Smooth muscle cell (in vitro differentiated cells): ENCODE results near the gene AMPD1. TPM values are rescaled to one million over a fixed set of nuclear protein-coding genes. Genes with fewer than 3 reads are reported as not detected.

Experiments
- DNase-seq: peaks from one replicate; lab custom pipeline; 2025; ENCODE audit not compliant: unreplicated experiment; lab: John Stamatoyannopoulos, UW
- H2AFZ ChIP-seq: fragments of 200-600 bp; sonication (generic); 2 replicates; pipeline ENCODE4 v1.6.0; 2016; ENCODE audit warnings: antibody characterized with exemption, low read depth, mild to moderate bottlenecking
- H3F3A ChIP-seq: fragments of 200-600 bp; sonication (generic); 2 replicates; pipeline ENCODE4 v1.6.0; 2017; ENCODE audit warnings: antibody characterized with exemption, low read depth
- H3K27ac ChIP-seq: fragments of 200-600 bp; sonication (generic); 2 replicates; pipeline ENCODE4 v1.5.1; 2016; ENCODE audit warnings: low read depth, mild to moderate bottlenecking
- H3K27me3 ChIP-seq: fragments of 200-600 bp; sonication (generic); 2 replicates; pipeline ENCODE4 v1.6.1; 2016; ENCODE audit warnings: low read depth, mild to moderate bottlenecking
- H3K36me3 ChIP-seq: fragments of 200-600 bp; sonication (generic); 2 replicates; pipeline ENCODE4 v1.5.1; 2016; ENCODE audit warnings: low read depth
- H3K4me1 ChIP-seq: fragments of 200-600 bp; sonication (generic); 2 replicates; pipeline ENCODE4 v1.5.1; 2016; ENCODE audit warnings: low read depth
- H3K4me2 ChIP-seq: fragments of 200-600 bp; sonication (generic); 2 replicates; pipeline ENCODE4 v1.6.0; 2016; ENCODE audit warnings: mild to moderate bottlenecking
- H3K4me3 ChIP-seq: fragments of 200-600 bp; sonication (generic); 2 replicates; pipeline ENCODE4 v1.5.1; 2016; ENCODE audit warnings: mild to moderate bottlenecking
- H3K79me2 ChIP-seq: fragments of 200-600 bp; sonication (generic); 2 replicates; pipeline ENCODE4 v1.6.0; 2016; ENCODE audit warnings: low read depth, mild to moderate bottlenecking
- H3K9ac ChIP-seq: fragments of 200-600 bp; sonication (generic); 2 replicates; pipeline ENCODE4 v1.6.0; 2016; ENCODE audit warnings: low read depth
- H3K9me3 ChIP-seq: fragments of 200-600 bp; sonication (generic); replicated peaks from 2 replicates; pipeline ENCODE4 v1.5.1; 2016; ENCODE audit warnings: low read depth
- H4K20me1 ChIP-seq: fragments of 200-600 bp; sonication (generic); 2 replicates; pipeline ENCODE4 v1.6.0; 2016; ENCODE audit warnings: low read depth
- WGBS: methylation state at CpG from one replicate; pipeline ENCODE4 v1.1.7; 2016; ENCODE audit warnings: low lambda C conversion rate; 5-methylcytosine and 5-hydroxymethylcytosine counted together
- polyA plus RNA-seq: library from polyadenylated mRNA; unstranded; fragments of >200 nt; fragmentation: Nextera tagmentation; extraction: Ambion mirVana; gene quantifications from 2 replicates; pipeline ENCODE4 v1.2.1, GENCODE V29; 2016
- total RNA-seq: library from RNA; depleted of rRNA; stranded (reverse); fragments of >200 nt; gene quantifications from 2 replicates; pipeline ENCODE4 v1.2.3, GENCODE V29; 2014
- TF ChIP-seq, protein P1 (sequence below): fragments of 200-600 bp; sonication (generic); IDR thresholded peaks from 2 replicates; pipeline ENCODE4 v1.5.1; 2017; ENCODE audit warnings: borderline replicate concordance, mild to moderate bottlenecking, antibody characterized with exemption; ENCODE audit not compliant: insufficient read depth, poor library complexity, severe bottlenecking

Gene AMPD1
- total and polyA plus RNA-seq, 2 experiments from 2014 or later = not detected

DNA sequence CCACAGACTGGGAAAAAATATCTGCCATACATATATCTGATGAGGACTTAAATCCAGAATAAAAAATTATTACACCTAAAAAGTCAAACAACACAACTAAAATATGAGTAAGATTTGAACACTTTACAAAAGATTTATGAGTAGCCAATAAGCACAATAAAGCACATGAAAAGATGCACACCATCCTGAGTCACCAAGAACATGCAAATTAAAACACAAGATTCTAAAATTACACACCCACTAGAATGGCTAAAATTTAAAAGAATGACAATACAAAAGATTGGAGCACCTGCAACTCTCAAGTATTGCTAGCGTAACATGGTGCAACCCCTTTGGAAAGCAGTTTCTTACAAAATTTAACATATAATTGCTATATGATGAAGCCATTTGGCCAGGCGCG lies 56.4 kb downstream of the AMPD1 start:
- DNase-seq = no peak
- Histone ChIP-seq H3K4me3 (no peak overlapping the region), H3K27me3 (no peaks in the 10 kb centered on the region), H3K79me2 (no peaks in the 10 kb centered on the region), H3K9ac (no peak overlapping the region), H3K9me3 (no peaks in the 10 kb centered on the region), H4K20me1 (no peaks in the 10 kb centered on the region), H3K36me3 (no peaks in the 10 kb centered on the region), H3K4me1 (no peaks in the 10 kb centered on the region), H3K27ac (no peak overlapping the region), H3F3A (no peaks in the 10 kb centered on the region), H3K4me2 (no peak overlapping the region), H2AFZ (no peak overlapping the region)
- 70% methylated on average over 3 of the region's 3 CpGs for WGBS
- TF ChIP-seq, protein P1, sequence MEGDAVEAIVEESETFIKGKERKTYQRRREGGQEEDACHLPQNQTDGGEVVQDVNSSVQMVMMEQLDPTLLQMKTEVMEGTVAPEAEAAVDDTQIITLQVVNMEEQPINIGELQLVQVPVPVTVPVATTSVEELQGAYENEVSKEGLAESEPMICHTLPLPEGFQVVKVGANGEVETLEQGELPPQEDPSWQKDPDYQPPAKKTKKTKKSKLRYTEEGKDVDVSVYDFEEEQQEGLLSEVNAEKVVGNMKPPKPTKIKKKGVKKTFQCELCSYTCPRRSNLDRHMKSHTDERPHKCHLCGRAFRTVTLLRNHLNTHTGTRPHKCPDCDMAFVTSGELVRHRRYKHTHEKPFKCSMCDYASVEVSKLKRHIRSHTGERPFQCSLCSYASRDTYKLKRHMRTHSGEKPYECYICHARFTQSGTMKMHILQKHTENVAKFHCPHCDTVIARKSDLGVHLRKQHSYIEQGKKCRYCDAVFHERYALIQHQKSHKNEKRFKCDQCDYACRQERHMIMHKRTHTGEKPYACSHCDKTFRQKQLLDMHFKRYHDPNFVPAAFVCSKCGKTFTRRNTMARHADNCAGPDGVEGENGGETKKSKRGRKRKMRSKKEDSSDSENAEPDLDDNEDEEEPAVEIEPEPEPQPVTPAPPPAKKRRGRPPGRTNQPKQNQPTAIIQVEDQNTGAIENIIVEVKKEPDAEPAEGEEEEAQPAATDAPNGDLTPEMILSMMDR = no peak

DNA sequence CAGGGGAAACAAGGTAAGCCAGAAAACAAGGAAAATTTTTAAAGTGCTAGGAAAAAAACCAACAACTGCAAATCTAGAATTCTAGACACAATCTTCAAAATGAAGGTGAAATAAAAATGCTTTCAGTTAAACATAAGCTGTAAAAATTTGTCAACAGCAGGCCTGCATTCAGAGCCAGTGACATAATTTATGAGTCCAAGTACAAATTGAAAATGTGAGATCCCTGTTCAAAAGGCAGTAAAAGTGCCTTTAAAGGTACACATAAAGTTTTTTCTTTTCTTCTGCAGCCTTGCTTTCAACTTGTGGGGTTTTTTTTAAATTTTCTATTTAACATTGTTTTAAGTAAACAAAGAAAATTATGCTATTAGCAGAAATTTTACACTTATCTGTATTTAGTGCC lies 62.9 kb downstream of the AMPD1 start:
- H3K36me3 ChIP-seq = no peaks in the 10 kb centered on the region
- no peaks in the 10 kb centered on the region for H3F3A ChIP-seq
- H2AFZ ChIP-seq = no peak overlapping the region
- H3K4me3 ChIP-seq = no peak overlapping the region
- no peaks in the 10 kb centered on the region for H3K4me1 ChIP-seq
- no peaks in the 10 kb centered on the region for H3K79me2 ChIP-seq
- TF ChIP-seq, protein P1 = no peak
- H3K4me2 ChIP-seq = no peak overlapping the region
- H3K27me3 ChIP-seq = no peaks in the 10 kb centered on the region
- no peak overlapping the region for H3K9ac ChIP-seq
- no peak overlapping the region for H3K27ac ChIP-seq
- no peaks in the 10 kb centered on the region for H3K9me3 ChIP-seq
- no peak for DNase-seq
- H4K20me1 ChIP-seq = no peaks in the 10 kb centered on the region

DNA sequence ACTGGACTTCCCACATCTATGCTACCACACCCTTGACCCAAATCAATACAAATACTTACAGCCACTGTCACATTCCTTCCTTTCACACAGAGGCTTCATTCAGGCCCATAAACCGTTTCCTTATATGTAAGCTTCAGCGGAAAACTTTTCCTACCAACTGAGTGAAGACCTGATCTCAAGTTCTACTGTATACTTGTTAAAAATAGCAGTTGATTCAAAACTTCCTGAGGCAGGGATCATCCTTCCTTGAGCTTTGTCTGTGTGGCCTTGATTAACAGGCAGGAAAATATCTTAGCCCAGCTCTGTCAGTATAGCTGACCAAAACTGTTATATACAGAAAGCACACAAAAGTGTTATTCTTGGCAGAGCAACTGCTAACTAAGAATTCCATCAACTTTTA lies 68.2 kb downstream of the AMPD1 start:
- H3K36me3 ChIP-seq = no peaks in the 10 kb centered on the region
- H4K20me1 ChIP-seq = no peaks in the 10 kb centered on the region
- H3K79me2 ChIP-seq = no peaks in the 10 kb centered on the region
- no peaks in the 10 kb centered on the region for H3K27me3 ChIP-seq
- no peak overlapping the region for H3K4me2 ChIP-seq
- no peak for DNase-seq
- H3K4me1 ChIP-seq = no peaks in the 10 kb centered on the region
- no peaks in the 10 kb centered on the region for H3K9me3 ChIP-seq
- no peak overlapping the region for H3K9ac ChIP-seq
- no peak overlapping the region for H3K4me3 ChIP-seq
- H2AFZ ChIP-seq = no peak overlapping the region
- no peak overlapping the region for H3K27ac ChIP-seq
- TF ChIP-seq, protein P1 = no peak
- WGBS = 31% methylated on average over 2 of the region's 2 CpGs
- no peaks in the 10 kb centered on the region for H3F3A ChIP-seq

DNA sequence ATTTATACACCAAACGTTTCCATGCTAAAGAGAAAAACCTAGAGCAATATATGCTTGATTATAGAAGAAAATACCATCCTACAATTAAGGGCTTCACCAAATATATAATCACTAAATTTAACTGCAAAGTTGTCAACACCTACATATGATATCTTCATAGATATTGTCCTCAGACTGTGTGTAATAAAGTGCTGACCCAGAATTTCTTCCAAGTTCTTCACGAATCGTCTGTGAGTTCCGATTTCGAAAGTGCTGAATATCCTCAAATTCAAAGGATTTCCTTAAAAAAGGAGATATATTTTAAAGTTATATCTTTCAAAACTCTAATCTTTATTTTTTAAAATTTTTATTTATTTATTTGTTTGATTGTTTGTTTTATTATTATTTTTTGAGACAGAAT lies 72.0 kb downstream of the AMPD1 start:
- TF ChIP-seq, protein P1 = no peak
- Histone ChIP-seq H3K27ac (no peak overlapping the region), H3K27me3 (no peaks in the 10 kb centered on the region), H3K4me3 (no peak overlapping the region), H3K4me2 (no peak overlapping the region), H3K79me2 (no peaks in the 10 kb centered on the region), H3K36me3 (no peaks in the 10 kb centered on the region), H4K20me1 (no peaks in the 10 kb centered on the region), H3K4me1 (no peaks in the 10 kb centered on the region), H3K9me3 (no peaks in the 10 kb centered on the region), H3F3A (no peaks in the 10 kb centered on the region), H2AFZ (no peak overlapping the region), H3K9ac (no peak overlapping the region)
- no peak for DNase-seq
- WGBS = 96% methylated on average over 5 of the region's 5 CpGs
